ENCODE data around the gene C19orf12. TPM values are rescaled to one million over a fixed set of nuclear protein-coding genes. Genes with fewer than 3 reads are reported as not detected.
A peak's percentile ranks its signal among the peaks of the same experiment; 100 is the strongest.
"Not testable (repeated sequence)": the region's sequence is repeated elsewhere in the genome, so short reads cannot be mapped to it uniquely, and the experiment has no call there.

C19orf12 gene
- total RNA-seq, 1 donor from 2014 or later, result 64.2 TPM

DNA sequence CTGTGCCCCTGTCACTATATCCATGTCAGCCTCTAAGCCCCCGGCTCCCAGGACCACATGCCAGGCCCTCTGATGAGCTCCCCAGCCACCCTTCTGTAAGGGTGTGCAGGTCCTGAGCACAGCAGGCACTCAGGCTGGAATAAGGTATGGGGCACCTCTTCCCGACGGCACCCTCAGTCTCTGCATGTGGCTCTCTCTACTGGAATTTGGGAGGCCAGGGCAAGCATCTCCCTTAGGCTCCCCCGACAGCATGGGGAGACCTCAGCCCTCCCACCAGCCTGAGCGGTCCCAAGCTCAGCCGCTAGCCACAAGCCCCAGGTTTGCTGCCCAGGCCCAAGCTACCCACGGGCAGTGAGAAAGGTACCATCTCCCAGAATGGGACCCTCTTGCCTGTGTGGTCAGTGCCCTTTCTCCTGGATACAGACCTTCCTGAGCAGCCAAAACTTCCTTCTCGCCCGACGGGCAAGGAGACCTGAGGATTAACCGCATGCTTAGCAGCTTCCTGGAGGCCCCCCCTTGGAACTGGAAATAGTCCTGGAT lies 22.5 kb upstream of the C19orf12 start:
- DNase-seq (ENCODE audit: missing footprints) (no peak), ATAC-seq (no peak)
- intact Hi-C loops (cut with DNase I), result no loop called here

DNA sequence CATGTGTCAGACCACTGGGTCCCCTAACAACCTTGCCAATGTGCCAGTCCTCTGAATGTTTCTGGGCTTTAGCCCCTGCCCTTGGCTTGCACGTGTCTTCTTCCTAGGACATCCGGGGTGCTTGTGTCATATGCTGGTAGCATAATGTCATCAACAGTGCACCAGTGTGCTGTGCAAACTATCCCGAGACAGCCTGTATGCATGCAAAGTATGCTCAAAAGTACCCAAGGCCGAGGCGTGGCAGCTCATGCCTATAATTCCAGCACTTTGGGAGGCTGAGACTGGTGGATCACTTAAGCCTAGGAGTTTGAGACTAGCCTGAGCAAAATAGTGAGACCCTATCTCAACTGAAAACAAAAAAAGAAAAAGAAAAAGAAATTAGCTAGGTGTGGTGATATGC lies 20.8 kb upstream of the C19orf12 start:
- ATAC-seq (no peak), DNase-seq (ENCODE audit: missing footprints) (no peak)
- intact Hi-C loops (cut with DNase I), result no loop called here

DNA sequence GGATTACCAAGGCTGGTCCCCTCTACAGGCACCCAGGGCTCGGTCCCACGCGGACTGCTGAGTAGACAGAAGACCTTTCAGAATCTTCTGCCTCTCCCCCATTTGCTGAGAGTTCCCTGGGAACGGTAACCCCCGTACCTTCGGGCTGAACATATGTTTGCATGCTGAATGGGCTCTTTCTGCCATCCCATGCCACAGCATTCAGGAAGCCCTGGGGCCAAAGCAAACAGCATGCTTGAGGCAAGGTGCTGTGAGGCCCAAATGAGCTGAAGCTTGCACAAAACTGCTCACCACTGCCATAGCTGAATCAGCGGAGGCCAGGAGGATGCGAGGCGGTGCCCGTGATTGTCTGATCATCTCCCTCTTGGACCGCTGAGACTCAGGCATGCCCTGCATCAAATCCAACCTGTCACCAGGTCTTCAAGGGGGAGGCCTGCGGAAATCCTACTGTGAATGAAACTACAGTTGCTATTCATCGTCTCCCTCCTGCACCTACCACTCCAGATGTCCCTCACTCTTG lies 16.3 kb upstream of the C19orf12 start:
- ATAC-seq, result no peak
- no peak for DNase-seq (ENCODE audit: missing footprints)
- intact Hi-C loops (cut with DNase I), result loop anchor here (2.0 kb wide), 1 partner anchor 141 kb away; no protein-coding TSS in a partner anchor

- DNase-seq (ENCODE audit: missing footprints) (no peak), ATAC-seq (no peak)
- intact Hi-C loops (cut with DNase I), result no loop called here
Observed at GRCh38 chr19:29727906-29728305, 12.8 kb upstream of the C19orf12 start.

DNA sequence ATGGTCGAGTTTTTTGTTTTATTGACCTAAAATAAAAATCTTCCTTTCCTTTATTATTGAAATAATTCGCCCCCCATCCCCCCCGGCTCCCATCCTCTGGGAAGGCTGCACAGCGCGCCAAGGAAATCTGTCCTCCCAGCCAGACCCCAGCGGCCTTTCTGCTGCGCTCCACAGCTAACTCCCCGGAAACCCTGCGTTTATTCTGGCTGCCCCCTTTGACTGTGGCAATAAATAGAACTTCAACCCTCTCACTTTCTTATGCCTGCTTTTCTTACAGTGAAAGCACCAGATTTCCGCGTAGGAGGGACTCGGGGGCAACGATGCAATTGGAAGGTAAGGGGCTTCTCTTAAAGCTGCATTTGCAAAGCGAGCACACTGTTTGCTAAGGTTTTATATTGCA lies 9.7 kb upstream of the C19orf12 start:
- DNase-seq (ENCODE audit: missing footprints), result no peak
- ATAC-seq, result no peak
- intact Hi-C loops (cut with DNase I), result no loop called here

DNA sequence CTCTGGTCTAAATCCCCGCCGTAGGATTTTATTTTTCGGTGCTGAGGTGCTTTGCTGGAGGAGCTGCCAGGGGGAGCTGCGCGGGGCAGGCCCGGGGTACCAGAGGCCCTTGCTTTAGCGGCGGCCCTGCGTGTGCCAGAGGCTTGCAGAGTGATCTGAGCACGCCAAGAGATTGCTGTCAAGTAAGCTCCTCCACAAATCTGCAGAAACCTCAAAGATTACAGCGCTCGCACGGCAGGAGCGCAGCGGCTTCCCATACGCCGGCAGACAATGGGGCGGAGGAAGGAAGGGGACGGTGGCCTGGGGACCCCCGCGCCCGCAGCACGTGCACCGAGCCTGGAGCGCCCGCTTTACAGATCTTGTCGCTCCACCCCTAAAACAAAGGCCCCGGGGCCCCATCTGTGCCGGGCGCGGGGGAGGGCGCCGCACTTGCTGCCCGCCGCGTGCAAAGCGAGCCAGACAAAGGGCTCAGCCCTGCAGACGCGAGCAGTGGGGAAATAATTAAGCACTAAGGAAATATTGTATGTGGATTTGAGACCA lies 9.1 kb upstream of the C19orf12 start:
- intact Hi-C loops (cut with DNase I), result no loop called here
- DNase-seq (ENCODE audit: missing footprints) (no peak), ATAC-seq (peak; percentile 43)

- DNase-seq (ENCODE audit: missing footprints) (no peak), ATAC-seq (no peak)
- intact Hi-C loops (cut with DNase I), result no loop called here
Observed at GRCh38 chr19:29717051-29717450, 2.0 kb upstream of the C19orf12 start.

GRCh38 chr19:29715701-29716581 lies 880 bp upstream of the C19orf12 start:
- intact Hi-C loops (cut with DNase I), result loop anchor here (1.0 to 2.0 kb wide), 4 partner anchors 22 to 110 kb away; partner anchors contain the start of genes PLEKHF1 and POP4
- peak; percentile 12 for ATAC-seq
- DNase-seq (ENCODE audit: missing footprints), result no peak

GRCh38 chr19:29714371-29714952 lies 599 bp downstream of the C19orf12 start:
- intact Hi-C loops (cut with DNase I), result loop anchor here (2.0 kb wide), 1 partner anchor 50 kb away; the partner anchor contains the start of gene PLEKHF1
- DNase-seq (ENCODE audit: missing footprints) (no peak), ATAC-seq (no peak)

DNA sequence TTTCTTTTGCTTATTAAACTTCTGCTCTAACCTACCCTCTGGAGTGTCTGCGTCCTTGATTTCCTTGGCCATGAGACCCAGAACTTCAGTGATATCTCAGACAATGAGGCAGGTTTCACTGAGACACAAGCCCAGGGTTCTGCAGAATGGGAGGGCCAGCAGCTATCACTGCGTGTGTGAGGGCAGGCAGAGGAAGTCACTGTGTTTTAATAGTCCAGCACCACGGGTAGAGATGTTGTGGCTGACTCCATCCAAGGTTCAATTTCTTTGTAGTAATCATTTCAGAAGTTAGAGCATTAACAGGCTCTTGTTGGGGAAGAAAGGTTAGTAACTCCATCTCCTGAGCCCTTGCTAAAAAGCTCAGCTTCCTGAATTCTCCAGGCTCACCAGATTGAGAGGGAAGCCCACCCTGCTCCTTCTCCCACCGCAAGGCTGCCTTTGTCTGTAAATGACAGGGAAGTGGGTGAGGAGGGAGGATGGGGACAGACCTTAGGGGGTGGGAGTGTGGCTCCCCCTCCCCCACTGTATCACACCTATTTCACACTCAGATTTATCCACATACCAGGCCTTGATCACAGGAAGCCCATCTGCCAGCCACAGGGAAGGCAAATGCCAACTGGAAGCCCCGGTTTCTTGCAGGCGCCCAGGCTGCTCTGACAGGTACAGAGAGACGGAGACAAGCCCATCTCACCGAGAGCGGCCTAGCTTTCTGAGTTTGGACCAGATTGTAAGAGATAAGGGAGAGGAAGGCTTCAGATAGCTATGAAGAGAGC lies 2.1 kb downstream of the C19orf12 start:
- ATAC-seq, result no peak
- intact Hi-C loops (cut with DNase I), result no loop called here
- DNase-seq (ENCODE audit: missing footprints), result no peak

DNA sequence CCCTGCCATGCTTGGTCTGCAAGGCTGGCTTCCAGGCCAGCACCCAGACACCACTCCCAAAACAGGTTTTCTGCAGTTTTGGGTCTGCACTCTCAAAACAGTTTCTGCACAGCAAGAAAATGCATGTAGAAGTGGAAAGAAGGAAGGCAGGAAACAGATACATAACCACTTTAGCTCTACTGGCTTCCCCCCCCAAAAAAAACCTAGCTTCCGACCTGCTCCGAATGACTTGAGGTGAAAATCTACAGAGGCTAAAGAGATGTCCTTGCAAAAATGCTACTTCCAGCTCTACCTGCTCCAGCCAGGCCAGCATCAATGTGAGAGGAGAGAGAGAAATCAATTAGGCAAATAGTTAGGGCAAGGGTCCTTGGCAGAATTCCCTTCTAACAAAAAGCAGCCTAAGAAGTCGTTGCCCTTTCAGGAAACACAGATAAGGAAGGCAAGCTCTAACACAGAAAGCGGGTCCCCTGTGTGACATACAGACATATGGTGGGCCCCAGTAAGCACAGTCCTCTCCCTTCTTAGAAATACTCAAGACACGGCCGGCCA lies 3.4 kb downstream of the C19orf12 start:
- ATAC-seq (no peak), DNase-seq (ENCODE audit: missing footprints) (no peak)
- intact Hi-C loops (cut with DNase I), result no loop called here

- DNase-seq (ENCODE audit: missing footprints); ATAC-seq; intact Hi-C loops (cut with DNase I): not testable (repeated sequence)
Observed at GRCh38 chr19:29709440-29709798, 5.6 kb downstream of the C19orf12 start.

DNA sequence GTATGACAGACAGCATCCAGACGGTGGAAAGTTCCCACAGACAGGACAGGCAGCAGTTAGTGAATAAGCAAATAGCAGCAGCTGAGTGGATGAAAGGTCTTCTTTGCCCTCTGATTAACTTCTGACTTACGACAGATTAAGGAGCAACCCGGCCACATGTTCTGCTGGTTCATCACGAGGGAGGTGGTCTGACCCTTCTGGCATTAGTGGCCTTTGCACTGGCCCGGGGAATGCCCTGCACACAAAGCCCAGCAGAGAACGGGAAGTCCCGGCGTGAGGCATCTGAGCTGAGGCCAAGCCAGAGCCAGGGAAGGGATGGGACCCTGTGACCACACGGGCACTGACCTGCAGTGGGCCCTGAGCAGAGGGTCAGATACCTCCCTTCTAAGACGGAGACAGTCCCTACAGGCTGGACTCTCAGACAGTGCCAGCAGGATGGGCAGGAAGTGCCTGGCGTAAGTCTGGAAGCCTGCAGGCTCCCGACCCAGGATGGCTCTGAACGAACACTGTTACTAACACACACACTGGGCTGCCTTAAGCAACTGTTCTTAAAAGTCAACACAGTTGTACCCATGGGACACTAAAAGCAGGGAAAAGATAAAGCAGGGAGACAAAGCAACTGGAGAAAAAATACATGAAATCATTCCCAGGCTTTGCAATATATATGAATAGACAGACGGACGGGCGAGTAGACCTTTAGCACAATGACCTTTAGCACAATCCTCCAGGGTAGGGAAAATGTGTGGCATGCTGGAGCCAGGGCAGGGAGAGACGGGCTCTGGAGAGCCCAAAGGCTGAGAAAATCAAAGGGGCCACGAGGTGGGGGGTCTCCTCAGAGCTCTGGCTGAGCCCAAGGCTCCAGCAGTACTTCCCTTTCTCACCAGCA lies 6.3 kb downstream of the C19orf12 start:
- intact Hi-C loops (cut with DNase I), result no loop called here
- ATAC-seq (peak; percentile 80), DNase-seq (ENCODE audit: missing footprints) (no peak)

- ATAC-seq (no peak), DNase-seq (ENCODE audit: missing footprints) (no peak)
- intact Hi-C loops (cut with DNase I), result no loop called here
Observed at GRCh38 chr19:29706635-29707034, 8.4 kb downstream of the C19orf12 start.

DNA sequence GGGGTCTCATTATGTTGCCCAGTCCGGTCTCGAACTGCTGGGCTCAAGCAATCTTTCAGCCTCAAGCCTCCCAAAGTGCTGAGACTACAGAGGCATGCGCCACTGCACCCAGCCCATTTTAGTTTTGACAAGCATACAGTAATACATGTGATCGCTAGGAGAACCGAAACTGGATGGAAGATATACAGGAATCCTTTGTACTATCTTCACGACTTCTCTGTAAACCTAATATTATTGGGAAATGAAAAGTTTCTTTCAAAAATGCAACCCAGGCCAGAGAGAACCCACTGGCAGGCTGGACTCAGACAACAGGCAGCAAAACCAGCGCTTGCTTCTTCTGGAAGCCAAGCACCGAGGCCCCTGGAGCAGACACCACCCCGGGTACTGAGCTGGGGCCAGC lies 9.4 kb downstream of the C19orf12 start:
- DNase-seq (ENCODE audit: missing footprints) (no peak), ATAC-seq (no peak)
- intact Hi-C loops (cut with DNase I), result no loop called here

DNA sequence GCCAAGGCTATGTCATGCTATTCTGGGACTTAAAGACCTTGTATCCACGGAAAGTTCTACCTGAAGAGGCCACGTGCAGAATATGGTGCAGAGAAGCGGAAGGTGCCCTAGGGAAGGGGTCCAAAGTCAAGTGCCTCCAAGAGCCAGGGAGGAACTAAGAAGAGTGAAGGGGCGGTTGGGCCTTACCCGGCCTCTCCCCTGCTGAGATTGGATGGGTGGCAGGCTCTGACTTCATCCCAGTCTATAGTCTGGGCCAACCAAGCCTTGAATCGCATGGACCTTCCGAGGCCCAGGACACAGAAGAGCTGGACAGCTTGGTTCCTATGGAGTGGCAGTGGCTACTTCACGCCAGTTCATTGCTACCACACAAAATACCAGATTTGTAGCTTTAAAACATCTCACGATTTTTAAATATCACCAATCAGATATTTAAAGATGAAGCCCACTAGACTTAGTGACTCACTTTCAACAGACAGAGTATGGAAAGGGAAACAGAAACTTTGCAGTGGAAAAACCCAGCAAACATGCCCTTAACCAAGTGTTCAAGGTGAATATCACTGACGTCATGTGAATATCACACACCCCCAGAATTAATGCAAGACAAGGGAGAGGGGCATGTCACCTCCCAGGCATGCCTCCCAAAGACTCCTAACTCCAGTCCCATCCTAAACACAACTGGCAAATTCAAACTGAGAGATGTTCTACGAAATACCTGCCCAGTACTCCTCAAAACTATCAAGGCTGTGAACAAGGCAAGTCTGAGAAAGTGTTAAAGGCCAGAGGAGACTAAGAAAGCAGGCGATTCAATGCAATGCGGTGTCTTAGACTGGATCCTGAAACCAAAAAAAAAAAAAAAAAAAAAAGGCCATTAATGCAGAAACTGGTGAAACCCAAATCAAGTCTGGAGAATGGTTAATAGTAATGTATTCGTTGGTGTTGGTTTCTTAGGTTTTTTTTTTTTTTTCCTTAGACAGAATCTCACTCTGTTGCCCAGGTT lies 10.2 kb downstream of the C19orf12 start:
- ATAC-seq, result no peak
- intact Hi-C loops (cut with DNase I), result no loop called here
- DNase-seq (ENCODE audit: missing footprints), result no peak

- ATAC-seq (no peak), DNase-seq (ENCODE audit: missing footprints) (no peak)
- intact Hi-C loops (cut with DNase I), result no loop called here
Observed at GRCh38 chr19:29702963-29703320, 12.1 kb downstream of the C19orf12 start.

Measured in Right ventricle myocardium inferior (tissue), 1 donor.